HG02642 (cell line): ENCODE measurements around the gene RABGAP1.

Experiments
- ATAC-seq: cut with Tn5 transposase; IDR thresholded peaks from one replicate; pipeline ENCODE4 v1.9.1; 2021; ENCODE audit warnings: mild to moderate bottlenecking; ENCODE audit not compliant: unreplicated experiment, poor library complexity

Gene RABGAP1

DNA sequence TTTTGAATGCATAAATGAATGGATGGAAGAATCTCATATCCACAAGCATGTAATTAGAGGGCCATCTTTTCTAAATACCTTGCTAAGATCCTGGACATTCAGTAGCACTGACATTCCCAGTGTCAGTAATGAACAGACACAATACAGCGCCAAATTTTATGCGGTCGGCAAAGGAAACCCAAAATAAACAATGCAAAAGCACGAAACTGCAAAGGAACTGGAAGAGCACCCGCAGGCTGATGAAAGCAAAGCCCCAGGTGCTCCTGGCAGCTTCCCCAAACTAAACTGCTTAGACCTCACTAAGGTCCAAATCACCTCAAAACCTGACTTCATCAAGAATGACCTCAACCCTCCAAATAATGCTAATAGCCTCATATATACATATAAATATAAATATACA lies 194.6 kb downstream of the RABGAP1 start:
- no peak for ATAC-seq

DNA sequence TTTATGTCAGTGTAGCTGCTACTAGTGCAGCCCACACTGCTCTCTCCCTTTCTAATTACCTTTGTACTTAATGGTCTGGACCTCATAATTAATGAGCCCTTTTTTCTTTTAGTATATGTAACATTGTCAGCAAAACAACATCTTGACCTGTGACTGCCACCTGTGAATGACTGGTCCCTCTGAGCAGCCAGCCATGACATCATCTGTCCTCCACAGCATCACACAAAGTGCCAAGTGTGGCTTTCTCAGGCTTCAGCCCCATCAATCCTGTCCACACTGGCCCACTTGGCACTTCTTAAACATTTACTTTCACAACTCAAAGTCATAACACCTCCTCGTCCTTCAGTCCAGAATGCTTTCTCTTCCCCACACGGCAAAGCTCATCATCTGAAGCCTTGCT lies 197.3 kb downstream of the RABGAP1 start:
- ATAC-seq: no peak

DNA sequence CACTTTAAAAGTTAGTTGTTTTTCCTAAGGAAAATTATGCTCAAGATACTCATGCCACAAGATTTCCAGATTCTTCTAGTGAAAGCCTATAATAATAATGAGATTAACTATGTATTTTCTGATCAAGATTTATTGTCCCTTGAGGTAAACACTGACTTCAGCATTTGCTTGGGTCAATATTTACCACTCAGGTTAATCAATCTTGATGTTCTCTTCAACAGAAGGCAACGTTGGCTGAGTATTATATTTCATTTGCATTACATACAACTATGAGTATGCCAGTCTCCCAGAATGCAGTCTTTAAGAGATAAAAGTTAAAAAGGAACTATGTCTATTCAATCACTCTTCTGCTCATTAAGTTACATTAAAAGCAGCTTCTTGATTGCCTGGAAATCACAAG lies 208.2 kb downstream of the RABGAP1 start:
- no peak for ATAC-seq

DNA sequence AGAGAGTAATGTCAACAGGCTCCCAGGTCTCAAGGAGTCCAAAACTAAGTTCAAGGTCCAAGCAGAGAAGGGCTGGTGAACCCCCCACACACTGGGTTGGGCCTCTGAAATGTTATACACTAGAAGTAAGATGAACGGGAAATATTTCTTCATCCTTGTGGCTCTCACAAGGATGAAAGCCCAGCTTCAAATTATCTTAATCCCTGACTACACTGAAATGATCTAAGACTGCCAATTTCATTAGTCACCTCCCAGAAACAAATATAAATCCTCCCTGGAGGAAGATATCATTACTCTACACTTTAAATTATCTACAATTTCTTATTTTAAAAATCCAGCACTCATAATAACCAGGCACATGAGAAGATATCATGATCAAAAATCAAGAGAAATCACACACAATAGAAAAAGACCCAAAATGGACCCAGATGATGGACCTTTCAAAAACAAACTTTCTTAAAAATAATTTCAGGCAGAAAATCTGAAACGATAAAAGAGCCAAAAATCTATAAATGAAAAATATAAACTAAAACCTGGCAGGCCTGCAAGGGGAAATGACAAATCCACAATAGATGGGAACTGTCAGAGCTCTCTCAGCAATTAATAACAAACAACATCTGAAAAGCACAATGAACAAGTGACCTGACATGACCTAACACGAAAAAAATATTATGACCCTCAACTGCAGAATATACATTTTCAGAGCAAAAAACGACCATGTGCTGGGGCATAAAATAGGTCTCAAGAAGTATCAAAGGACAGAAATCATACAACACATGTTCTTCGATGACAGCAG lies 210.1 kb downstream of the RABGAP1 start:
- no peak for ATAC-seq
